GM21447 (cell line): ENCODE results near the gene VPS35L.

Experiments
- ATAC-seq: cut with Tn5 transposase; IDR thresholded peaks from one replicate; pipeline ENCODE4 v1.9.1; 2021; ENCODE audit not compliant: unreplicated experiment

The VPS35L gene, protein sequence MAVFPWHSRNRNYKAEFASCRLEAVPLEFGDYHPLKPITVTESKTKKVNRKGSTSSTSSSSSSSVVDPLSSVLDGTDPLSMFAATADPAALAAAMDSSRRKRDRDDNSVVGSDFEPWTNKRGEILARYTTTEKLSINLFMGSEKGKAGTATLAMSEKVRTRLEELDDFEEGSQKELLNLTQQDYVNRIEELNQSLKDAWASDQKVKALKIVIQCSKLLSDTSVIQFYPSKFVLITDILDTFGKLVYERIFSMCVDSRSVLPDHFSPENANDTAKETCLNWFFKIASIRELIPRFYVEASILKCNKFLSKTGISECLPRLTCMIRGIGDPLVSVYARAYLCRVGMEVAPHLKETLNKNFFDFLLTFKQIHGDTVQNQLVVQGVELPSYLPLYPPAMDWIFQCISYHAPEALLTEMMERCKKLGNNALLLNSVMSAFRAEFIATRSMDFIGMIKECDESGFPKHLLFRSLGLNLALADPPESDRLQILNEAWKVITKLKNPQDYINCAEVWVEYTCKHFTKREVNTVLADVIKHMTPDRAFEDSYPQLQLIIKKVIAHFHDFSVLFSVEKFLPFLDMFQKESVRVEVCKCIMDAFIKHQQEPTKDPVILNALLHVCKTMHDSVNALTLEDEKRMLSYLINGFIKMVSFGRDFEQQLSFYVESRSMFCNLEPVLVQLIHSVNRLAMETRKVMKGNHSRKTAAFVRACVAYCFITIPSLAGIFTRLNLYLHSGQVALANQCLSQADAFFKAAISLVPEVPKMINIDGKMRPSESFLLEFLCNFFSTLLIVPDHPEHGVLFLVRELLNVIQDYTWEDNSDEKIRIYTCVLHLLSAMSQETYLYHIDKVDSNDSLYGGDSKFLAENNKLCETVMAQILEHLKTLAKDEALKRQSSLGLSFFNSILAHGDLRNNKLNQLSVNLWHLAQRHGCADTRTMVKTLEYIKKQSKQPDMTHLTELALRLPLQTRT

GRCh38 chr16:19555186-19555937 lies at the start of gene VPS35L:
VPS35L (plus strand) TSS chr16:19555703; CDS start chr16:19555730, 27 bp downstream.
- ATAC-seq: peak; percentile 94

GRCh38 chr16:19506965-19507364 lies 48.5 kb upstream of the VPS35L start:
- ATAC-seq: no peak

GRCh38 chr16:19507867-19508266 lies 47.6 kb upstream of the VPS35L start:
- ATAC-seq: no peak

- ATAC-seq: no peak
Measured at GRCh38 chr16:19512297-19512696, 43.2 kb upstream of the VPS35L start.

GRCh38 chr16:19513377-19514053 lies 42.0 kb upstream of the VPS35L start:
- no peak for ATAC-seq

DNA sequence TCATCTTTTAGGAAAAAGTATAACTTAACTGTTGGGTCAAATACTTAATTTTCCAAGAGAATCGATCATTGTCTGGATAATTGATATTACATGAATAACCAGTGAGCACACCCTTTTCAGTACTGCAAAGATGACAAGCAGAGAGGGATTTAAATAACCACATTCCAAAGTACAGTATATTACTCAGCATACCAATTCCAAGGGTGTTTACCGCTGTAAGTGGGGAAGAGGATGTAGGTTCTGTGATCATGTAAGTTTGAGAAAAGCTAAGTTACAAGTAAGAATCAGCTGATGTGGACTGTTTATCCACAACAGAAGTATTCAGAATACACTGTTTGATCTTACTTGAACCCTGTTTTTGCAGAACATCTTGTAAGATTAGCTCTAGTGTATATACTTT lies 39.7 kb upstream of the VPS35L start:
- no peak for ATAC-seq

- ATAC-seq: no peak
Measured at GRCh38 chr16:19517424-19518089, 37.9 kb upstream of the VPS35L start.

GRCh38 chr16:19518388-19518787 lies 37.1 kb upstream of the VPS35L start:
- no peak for ATAC-seq

DNA sequence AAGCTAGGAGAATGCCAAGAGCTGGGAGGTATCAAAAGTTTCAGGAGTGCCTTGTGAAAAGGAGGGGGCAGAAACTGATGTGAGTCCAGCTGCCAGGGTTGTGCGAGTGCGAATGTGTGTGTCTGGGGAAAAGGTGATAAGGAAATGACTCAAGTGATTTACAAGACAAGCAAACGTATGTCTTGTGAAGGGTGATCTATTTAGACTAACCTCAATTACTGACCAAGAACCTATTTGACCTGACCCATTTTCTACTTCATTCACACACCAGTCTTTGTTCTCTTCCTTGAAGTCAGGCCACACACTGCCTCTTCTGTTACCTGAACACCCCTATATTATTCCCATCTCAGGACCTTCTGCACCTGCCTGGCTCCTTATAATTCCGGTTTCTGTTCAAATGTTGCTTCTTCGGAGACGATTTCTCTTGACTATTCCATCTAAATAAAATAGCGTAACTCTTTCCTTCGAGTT lies 34.6 kb upstream of the VPS35L start:
- ATAC-seq: no peak

DNA sequence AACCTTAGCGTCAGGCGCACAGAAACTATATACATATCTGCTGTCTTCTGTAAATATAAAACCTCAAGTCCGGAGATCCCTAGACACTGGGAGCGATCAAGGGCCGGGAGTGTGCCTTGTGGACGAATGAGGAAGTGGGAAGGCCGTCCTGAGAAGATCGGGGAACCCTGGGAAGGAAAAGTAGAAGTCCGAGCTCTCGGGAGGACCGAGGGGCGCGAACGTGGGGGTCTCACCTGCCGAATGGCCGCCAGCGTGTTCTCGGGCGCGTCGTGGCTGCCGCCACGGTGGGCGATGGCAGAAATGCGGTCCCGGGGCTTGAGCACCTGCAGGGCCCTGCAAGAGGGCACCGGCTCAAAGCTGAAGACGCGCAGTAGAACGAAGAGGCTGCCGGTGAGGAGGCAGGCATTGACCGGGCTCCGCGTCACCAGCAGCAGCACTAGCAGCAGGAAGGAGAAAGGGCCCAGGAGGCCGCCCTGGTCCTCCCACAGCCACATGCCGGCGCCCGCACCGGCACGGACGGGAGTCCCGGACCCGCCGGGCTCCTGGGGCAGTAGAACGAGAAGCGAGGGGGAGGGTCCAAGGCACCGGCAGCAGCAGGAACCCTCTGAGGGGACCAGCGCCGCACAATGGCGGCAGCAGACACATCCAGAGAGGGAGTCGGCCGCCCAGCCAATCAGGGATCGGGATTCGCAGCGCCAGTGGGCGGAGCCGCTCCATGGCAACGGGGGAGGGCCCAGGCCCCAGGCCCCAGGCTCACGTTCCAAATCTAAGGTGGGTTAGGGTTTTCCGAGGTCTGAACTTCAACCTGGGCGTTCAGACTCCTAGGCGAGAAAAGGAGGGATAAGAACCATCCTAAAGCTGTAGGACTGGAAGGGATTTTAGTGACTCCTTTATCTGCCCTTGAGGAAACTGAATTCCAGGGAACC lies 33.8 kb upstream of the VPS35L start, which contains the start of gene GDE1:
Gene GDE1, minus strand, starts transcription at position 628 of the 926 bp plus-strand sequence. Its CDS starts 134 bp downstream, at position 494.
- ATAC-seq: peak; percentile 66

DNA sequence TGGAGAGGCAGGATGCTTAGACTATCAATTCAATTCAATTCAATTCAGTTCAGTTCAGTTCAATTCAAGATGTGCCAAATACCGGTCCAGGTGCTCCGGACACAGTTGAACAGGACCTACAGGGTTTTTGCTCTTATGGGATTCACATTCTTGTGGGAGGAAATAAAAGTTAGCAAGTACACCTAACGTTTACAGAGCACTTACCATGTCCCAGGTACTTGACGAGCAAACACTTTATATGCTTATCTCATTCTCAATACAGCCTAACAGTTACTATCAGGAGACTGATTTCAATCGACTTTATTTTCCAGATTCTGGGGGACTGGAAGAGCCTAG lies 33.1 kb upstream of the VPS35L start:
- no peak for ATAC-seq

DNA sequence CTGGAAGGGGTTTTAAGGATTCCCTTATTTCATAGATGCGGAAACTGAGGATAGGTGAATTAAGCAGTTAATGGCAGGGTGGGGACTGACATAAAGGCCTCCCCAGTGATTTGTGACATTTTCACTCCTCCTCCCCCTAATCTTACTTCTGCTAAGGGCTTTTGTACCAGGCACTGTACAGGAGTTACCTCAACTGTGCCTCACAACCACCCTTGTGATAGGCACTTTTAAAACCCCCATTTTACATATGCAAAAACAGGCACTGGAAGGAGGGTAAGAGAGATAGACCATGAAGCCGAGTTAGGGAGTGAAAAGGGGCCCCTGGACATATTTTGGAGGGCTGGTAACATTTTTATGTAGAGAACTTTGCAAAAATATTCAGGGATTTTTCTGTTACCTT lies 32.7 kb upstream of the VPS35L start:
- no peak for ATAC-seq

DNA sequence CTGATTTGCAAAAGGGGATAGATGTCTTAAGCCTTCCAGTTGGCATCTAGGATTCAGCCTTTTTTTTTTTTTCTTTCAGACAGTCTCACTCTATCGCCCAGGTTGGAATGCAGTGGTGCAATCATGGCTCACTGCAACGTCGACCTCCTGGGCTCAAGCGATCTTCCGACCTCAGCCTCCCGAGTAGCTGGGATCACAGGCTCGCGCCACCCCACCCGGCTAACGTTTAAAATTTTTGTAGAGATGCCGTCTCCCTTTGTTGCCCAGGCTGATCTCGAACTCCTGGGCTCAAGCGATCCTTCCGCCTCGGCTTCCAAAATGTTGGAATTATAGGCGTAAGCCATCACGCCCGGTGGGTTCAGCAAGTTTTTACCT lies 32.3 kb upstream of the VPS35L start:
- no peak for ATAC-seq

DNA sequence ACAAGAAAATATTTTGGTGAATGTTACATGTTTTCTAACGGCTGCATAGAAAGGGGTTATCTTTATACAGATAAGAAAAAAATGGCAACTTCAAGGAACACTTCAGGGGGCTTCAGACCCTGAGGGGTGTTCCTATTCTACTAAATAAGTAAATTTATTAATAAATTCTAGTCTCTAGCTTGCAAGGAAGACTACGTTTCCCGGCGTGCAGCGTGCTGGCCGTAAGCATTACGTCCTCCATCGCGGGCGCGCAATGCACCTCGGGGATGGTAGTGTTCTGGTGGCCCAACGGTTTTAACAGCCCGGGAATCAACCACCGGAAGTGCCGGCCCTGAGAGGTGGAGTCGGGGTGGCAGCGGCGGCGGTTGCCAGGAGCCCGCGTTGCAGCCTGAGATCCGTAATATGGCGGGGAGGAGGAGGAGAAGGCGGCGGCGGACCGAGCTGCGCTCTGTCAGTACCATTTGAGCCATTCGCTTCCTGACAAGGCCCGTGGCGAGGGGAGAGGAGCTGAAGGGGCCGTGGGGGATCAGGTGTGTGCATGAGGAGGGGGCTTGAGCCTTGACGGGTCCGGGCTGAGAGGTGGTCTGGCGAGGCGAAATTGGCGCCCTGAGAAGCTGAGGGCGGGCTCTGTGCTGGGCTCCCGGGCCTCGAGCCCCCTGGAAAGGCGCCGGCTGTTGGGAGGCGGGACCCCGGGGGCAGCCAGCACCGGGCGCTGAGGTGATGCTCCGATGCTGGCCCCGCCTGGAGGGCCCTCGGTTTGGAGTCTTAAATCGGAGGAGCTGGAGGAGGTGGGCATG lies 31.7 kb upstream of the VPS35L start, which contains the start of gene CCP110:
Gene CCP110, plus strand, starts transcription at position 384 of the 797 bp plus-strand sequence. CDS start 3,940 bp downstream, outside the sequence.
- ATAC-seq: peak; percentile 71

- ATAC-seq: no peak
Measured at GRCh38 chr16:19524356-19524615, 31.2 kb upstream of the VPS35L start.

DNA sequence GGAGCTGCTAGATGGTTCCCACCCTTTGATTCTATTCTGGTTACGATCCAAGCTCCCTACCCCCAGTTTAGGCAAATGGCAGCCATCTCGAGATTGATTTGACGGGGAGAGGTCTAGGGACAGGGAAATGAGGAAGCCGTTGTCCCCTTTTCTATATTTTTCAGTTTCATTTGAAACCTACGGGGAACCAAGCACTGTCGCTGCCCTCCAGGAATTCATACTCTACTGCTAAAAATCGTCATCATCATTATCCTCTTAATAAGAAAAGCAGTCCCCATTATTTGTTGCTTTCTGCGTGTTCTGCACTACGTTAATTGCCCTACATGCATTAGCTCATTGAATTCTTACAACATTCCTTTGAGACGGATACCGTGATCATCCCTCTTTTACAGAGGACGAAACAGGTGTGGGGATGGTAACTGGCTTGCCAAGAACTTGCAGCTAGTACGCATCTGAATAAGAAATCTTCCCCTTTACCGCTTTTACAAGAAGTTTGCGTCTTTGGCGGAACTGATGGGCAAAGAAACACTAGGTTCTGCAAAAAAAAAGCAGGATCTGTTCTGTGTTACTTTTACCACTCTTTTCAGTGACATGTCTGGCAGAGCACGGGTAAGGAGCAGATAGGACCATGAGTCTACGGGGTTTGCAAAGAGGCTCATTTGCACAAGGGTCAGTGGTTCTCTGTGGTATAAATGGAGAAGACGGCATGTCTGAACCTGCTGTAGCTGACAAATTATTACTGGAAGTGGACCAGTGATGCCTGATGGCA lies 30.7 kb upstream of the VPS35L start:
- ATAC-seq: no peak

DNA sequence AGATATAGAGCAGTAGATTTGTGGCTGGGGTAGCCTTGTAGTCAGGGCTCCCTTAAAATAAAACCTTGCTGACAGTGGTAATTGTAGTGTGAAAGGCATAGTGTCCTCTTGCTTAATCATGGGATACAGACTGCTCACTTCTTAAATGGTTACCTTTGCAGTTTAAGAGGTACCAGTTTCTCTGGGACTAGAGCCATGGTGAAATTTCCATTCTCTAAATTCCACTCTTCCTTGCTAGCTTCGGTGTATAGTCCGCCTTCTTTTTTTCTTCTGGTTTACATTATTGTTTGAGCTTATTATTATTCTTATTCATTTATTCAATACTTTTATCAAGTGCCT lies 30.1 kb upstream of the VPS35L start:
- ATAC-seq: no peak

DNA sequence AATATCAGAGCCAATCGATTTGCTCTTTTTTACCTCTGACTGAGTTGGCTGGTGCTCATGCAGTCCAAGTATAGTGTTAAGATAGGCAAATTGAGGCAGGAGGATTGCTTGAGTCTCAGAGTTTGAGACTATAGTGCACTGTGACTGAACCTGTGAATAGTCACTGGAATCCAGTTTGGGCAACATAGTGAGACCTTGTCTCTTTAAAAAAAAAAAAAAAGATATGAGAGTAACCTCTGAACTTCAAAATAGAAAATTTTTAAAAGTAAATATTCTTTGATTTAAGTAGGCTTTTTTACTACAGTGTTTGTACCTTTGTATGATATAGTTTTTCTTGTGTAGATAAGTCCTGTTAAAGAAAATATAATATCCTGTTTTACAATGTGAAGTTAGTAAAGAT lies 28.3 kb upstream of the VPS35L start:
- ATAC-seq: no peak
